K562 (cell line): ENCODE measurements around the gene RNF224. TPM values are rescaled to one million over a fixed set of nuclear protein-coding genes. Genes with fewer than 3 reads are reported as not detected.
A peak's percentile ranks its signal among the peaks of the same experiment; 100 is the strongest.

Source experiments
- ILF3 ChIP-seq: fragments of 450-650 bp; IDR thresholded peaks from 2 replicates; pipeline ENCODE4 v1.6.1; 2018; ENCODE audit warnings: antibody characterized with exemption, mild to moderate bottlenecking, moderate library complexity, borderline replicate concordance
- MLX ChIP-seq, 2 experiments: fragments of 450-650 bp in 1 of 2; sonication (generic) in 1 of 2; formaldehyde crosslinking; conservative IDR thresholded peaks; 2 replicates each; pipeline versions ENCODE4 v1.4.0 to v1.8.1; 2020 to 2022; ENCODE audit warnings: mild to moderate bottlenecking in 1 of 2, missing genetic modification reagents in 1 of 2
- NR1H2 ChIP-seq: sonication (generic); formaldehyde crosslinking; IDR thresholded peaks from 2 replicates; pipeline ENCODE4 v1.4.0; 2020; ENCODE audit warnings: mild to moderate bottlenecking, missing genetic modification reagents
- POLR2AphosphoS2 ChIP-seq: IDR thresholded peaks from 2 replicates; pipeline ENCODE4 v1.6.1; 2012; ENCODE audit warnings: low read length, improper control_type of control experiment
- PRMT5 ChIP-seq: sonication (generic); formaldehyde crosslinking; IDR thresholded peaks from 2 replicates; pipeline ENCODE4 v1.5.0; 2020; ENCODE audit warnings: missing genetic modification reagents
- RREB1 ChIP-seq: fragments of 250-450 bp; sonication (Bioruptor Pico); IDR thresholded peaks from 2 replicates; pipeline ENCODE4 v1.4.0; 2020
- SAFB ChIP-seq: fragments of 200-400 bp; formaldehyde crosslinking; IDR thresholded peaks from 2 replicates; pipeline ENCODE4 v1.6.1; 2017; ENCODE audit warnings: low read depth, low read length, borderline replicate concordance
- SMAD2 ChIP-seq: fragments of 150-350 bp; IDR thresholded peaks from 2 replicates; pipeline ENCODE4 v1.6.1; 2014; ENCODE audit warnings: low read depth, mild to moderate bottlenecking, low read length
- UBTF ChIP-seq, 2 experiments: IDR thresholded peaks; 2 replicates each; pipeline ENCODE4 v1.6.1; 2012; ENCODE audit warnings: improper control_type of control experiment in 2 of 2, low read depth in 2 of 2, low read length in 2 of 2, borderline replicate concordance in 1 of 2
- XRCC4 ChIP-seq: IDR thresholded peaks from one replicate; pipeline ENCODE4 v1.6.1; 2011; ENCODE audit not compliant: insufficient read depth, insufficient read length; ENCODE audit errors: extremely low read depth
- ZBTB5 ChIP-seq: fragments of 450-650 bp; IDR thresholded peaks from 2 replicates; pipeline ENCODE4 v1.6.1; 2017; ENCODE audit warnings: antibody characterized with exemption
- ZNF232 ChIP-seq: sonication (generic); formaldehyde crosslinking; IDR thresholded peaks from 2 replicates; pipeline ENCODE4 v1.8.0; 2022; ENCODE audit warnings: mild to moderate bottlenecking, missing genetic modification reagents
- ZNF511 ChIP-seq: sonication (generic); formaldehyde crosslinking; IDR thresholded peaks from 2 replicates; pipeline ENCODE4 v1.8.0; 2022; ENCODE audit warnings: mild to moderate bottlenecking, missing genetic modification reagents
- ZNF644 ChIP-seq: fragments of 200-800 bp; sonication (Bioruptor generic); IDR thresholded peaks from 2 replicates; pipeline ENCODE4 v1.6.1; 2016; ENCODE audit warnings: low read depth, missing genetic modification characterization, missing compliant biosample characterization
- ZNF764 ChIP-seq: fragments of 250-450 bp; sonication (Bioruptor Pico); IDR thresholded peaks from 2 replicates; pipeline ENCODE4 v1.4.0; 2020; ENCODE audit warnings: low read depth, mild to moderate bottlenecking, moderate library complexity
- polyA plus RNA-seq, 8 experiments: library from polyadenylated mRNA; depleted of rRNA in 4 of 8; stranded (reverse) in 5 of 8; unstranded in 3 of 8; fragments of >200 nt; fragmentation: Nextera tagmentation in 2 of 8; fragmentation: Illumina TruSeq in 1 of 8; extraction: Ambion mirVana in 2 of 8; extraction: Trizol in 1 of 8; gene quantifications; 2 replicates each; pipeline versions ENCODE4 v1.2.1 to v1.2.3, GENCODE V29; 2011 to 2014; ENCODE audit warnings: inconsistent platforms in 1 of 8, missing spikeins in 1 of 8
- total RNA-seq, 7 experiments: library from RNA; depleted of rRNA in 6 of 7; stranded (reverse); fragments of >200 nt in 6 of 7; fragmentation: Illumina TruSeq in 2 of 7; extraction: Trizol in 2 of 7; gene quantifications; 2 replicates each; pipeline versions ENCODE4 v1.2.1 to v1.2.3, GENCODE V29; 2011 to 2021; ENCODE audit warnings: low replicate concordance in 1 of 7

RNF224 gene
- total and polyA plus RNA-seq, 9 of the 15 experiments (the other 6 are each of a cell fraction or from before 2014, with no cell fraction given) = not detected

GRCh38 chr9:137188490-137189296 is 38.6 kb upstream of the RNF224 start, which contains the start of the genes ANAPC2 and SSNA1 (continued):
- peak; percentile 33 to 90; a peak in 2 of 4 replicates for TF ChIP-seq UBTF (IDR thresholded peaks at IDR 0.05; ENCODE audit: borderline replicate concordance in 1 of 2, low read depth in 2 of 2, low read length in 2 of 2)
- no peak for TF ChIP-seq POLR2AphosphoS2
- peak; percentile 80; the same call in 1 of the 2 replicates for TF ChIP-seq ILF3
- TF ChIP-seq ZNF232 = no peak
- no peak for TF ChIP-seq SMAD2
- TF ChIP-seq ZNF511 (CRISPR knock-in tag) = 0 out of 2 replicates have a peak, but pooled peaks have one; percentile 42
- TF ChIP-seq PRMT5 (CRISPR knock-in tag) = no peak
- no peak for TF ChIP-seq NR1H2 (CRISPR knock-in tag)
- TF ChIP-seq ZBTB5 = no peak
- no peak; the same call in 1 of the 2 replicates for TF ChIP-seq RREB1 (CRISPR knock-in tag)
- no peak for TF ChIP-seq ZNF644 (tag)
- TF ChIP-seq XRCC4 = no peak
- TF ChIP-seq MLX (CRISPR knock-in tag; conservative IDR thresholded peaks at IDR 0.05) = no peak
- TF ChIP-seq SAFB = no peak
- no peak for TF ChIP-seq ZNF764 (CRISPR knock-in tag)
